AG09319 (cell line): Measurements from ENCODE around the gene UNCX.
"Not testable (repeated sequence)": the region's sequence is repeated elsewhere in the genome, so short reads cannot be mapped to it uniquely, and the experiment has no call there.

Source experiments
- DNase-seq: peaks from one replicate; pipeline ENCODE4 v3.0.0-alpha.2; 2010; ENCODE audit warnings: low read depth; ENCODE audit errors: extremely low read depth
- TF ChIP-seq, protein P1 (sequence below): IDR thresholded peaks from 2 replicates; pipeline ENCODE4 v1.5.1; 2011; ENCODE audit warnings: low read depth, mild to moderate bottlenecking, inconsistent platforms, low read length, moderate library complexity

Gene UNCX

DNA sequence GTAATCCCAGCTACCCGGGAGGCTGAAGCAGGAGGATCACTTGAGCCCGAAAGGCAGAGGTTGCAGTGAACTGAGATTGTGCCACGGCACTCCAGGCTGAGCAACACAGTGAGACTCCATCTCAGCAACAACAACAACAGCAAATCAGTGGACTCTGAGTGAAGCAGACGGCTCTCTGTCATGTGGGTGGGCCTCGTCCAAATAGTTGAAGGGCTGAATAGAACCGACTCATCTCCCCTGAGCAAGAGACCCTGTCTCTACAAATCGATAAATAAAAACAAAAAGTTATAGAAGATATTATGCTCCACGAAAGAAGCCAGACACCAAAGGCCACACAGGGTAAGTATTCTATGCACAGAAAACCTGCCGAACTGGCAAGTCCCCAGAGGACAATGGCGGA lies 45.9 kb downstream of the UNCX start:
- TF ChIP-seq, protein P1, sequence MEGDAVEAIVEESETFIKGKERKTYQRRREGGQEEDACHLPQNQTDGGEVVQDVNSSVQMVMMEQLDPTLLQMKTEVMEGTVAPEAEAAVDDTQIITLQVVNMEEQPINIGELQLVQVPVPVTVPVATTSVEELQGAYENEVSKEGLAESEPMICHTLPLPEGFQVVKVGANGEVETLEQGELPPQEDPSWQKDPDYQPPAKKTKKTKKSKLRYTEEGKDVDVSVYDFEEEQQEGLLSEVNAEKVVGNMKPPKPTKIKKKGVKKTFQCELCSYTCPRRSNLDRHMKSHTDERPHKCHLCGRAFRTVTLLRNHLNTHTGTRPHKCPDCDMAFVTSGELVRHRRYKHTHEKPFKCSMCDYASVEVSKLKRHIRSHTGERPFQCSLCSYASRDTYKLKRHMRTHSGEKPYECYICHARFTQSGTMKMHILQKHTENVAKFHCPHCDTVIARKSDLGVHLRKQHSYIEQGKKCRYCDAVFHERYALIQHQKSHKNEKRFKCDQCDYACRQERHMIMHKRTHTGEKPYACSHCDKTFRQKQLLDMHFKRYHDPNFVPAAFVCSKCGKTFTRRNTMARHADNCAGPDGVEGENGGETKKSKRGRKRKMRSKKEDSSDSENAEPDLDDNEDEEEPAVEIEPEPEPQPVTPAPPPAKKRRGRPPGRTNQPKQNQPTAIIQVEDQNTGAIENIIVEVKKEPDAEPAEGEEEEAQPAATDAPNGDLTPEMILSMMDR = no peak
- DNase-seq = no peak

DNA sequence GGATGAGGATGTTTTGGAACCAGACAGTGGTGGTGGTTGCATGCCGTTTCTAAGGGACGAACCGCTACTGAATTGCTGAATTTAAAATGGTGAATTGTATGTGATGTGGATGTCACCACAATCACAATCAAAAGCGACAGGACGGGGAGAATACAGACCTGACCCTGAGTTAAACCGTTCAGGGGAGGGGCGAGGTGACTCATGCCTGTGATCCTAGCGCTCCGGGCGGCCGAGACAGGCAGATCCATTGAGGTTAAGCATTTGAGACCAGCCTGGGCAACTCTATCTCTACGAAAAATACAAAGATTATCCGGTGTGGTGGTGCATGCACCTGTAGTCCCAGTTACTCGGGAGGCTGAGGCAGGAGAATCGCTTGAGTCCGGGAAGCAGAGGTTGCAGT lies 46.4 kb downstream of the UNCX start:
- TF ChIP-seq, protein P1 = no peak
- no peak for DNase-seq

DNA sequence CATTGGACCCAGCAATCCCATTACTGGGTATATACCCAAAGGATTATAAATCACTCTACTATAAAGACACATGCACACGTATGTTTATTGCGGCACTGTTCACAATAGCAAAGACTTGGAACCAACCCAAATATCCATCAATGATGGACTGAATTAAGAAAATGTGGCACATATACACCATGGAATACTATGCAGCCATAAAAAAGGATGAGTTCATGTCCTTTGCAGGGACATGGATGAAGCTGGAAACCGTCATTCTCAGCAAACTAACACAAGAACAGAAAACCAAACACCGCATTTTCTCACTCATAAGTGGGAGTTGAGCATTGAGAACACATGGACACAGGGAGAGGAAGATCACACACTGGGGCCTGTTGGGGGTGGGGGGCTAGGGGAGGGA lies 47.2 kb downstream of the UNCX start:
- not testable (repeated sequence) for DNase-seq

DNA sequence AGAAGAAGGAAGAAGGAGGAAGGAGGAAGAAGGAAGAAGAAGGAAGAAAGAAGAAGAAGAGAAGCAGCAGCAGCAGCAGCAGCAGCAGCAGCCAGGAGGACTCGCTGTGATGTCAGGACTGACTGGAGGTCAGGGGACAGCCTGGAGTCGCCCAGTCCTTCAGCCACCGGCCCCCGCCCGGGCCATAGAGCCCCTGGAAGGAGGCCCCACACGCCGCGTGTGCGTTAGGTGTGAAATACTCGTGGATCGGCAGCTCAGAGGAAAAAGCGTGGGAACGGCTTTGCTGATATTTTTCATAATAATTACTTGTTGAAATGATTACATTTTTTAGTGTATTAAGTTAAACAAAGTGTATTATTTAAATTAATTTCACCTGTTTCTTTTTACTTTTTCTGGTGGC lies 48.4 kb downstream of the UNCX start:
- TF ChIP-seq, protein P1 = no peak

DNA sequence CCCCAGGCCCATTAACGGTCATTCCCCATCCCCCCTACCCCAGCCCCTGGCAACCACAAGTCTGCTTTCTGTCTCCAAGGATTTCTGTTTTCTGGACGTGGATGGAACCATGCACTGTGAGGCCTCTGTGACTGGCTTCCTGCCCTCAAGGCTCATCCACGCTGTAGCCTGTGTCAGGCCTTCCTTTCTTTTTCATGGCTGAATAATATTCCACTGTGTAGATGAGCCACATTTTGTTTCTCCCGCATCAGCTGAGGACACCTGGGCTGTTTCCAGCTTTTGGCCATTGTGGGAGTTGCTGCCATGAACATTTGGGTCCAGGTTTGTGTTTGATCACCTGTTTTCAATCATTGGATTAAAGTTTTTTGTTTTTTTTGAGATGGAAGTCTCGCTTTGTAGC lies 50.0 kb downstream of the UNCX start:
- TF ChIP-seq, protein P1 = no peak

More for the DNA sequence above, 48.4 kb downstream of the UNCX start:
- DNase-seq = no peak

DNA sequence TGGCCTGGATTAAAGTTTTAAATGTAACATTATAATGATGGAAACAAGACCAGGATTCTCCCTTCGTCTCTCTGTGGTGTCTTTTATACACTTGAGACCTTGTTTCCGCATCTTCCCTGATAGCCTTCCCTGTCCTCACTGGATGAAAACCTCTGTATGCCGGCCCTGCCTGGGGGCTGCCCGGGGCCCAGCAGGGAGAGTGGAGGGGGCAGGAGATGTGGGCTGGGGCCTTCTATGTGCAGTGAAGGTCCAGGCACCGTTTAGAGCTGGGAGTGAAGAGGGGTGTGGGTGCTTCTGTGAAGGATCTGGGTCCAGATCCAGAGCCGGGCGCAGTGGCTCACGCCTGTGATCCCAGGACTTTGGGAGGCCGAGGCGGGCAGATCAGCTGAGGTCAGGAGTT lies 50.7 kb downstream of the UNCX start:
- TF ChIP-seq, protein P1 = no peak
- no peak for DNase-seq

More for the DNA sequence above, 50.0 kb downstream of the UNCX start:
- DNase-seq = no peak

DNA sequence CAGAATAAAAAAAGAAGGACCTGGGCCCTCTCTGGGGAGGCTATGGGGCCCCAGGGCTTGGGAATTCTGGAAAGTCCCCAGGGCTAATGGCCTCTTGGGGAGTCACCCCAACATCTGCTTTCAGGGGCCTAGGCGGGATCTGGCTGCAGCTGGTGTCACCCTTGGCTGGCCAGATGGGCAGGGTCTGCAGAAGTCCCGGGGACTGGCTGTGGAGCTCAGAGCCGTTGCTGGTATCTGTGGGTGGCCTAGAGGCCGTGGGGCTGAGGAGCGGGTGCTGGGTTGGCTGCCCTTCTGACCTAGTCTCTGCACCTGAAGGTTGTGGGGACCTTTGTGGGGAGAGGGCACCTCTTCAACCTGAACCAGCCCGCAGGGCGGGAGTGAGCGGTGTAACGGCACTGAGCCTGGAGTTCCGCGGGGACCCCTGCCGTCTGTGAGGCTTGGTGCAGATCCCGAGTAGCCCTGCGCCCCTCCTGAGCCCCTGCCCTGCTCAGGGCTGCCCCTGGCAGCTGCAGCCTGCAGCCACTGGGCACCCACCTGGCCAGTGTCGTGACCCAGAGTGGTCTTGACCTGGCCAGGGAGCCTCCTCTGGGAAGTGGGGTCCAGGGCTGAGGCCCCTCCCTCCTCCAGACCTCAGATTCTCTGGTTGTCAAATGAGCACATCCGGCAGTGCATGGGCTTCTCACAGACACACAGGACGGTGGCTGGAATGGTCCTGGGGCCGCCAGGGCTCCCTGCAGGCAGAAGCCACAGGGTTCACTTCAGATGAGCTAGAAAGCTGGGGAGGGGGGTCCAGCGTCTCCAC lies 51.5 kb downstream of the UNCX start:
- no peak for DNase-seq
- TF ChIP-seq, protein P1 = no peak
